OCI-LY3 (cell line): Measurements from ENCODE around the gene EIF4E1B.

ENCODE experiments used
- H2AFZ ChIP-seq: fragments of 200-600, 300-600 bp; shearing (Covaris generic); 2 replicates; pipeline ENCODE4 v1.6.0; 2014; ENCODE audit warnings: antibody characterized with exemption, low read depth, low read length
- H3K27ac ChIP-seq: fragments of 200-600, 300-600 bp; sonication (generic); 2 replicates; pipeline ENCODE4 v1.5.1; 2014; ENCODE audit warnings: mild to moderate bottlenecking, low read length, moderate library complexity, mixed read lengths
- H3K27me3 ChIP-seq: fragments of 200-600, 300-600 bp; sonication (generic); 2 replicates; pipeline ENCODE4 v1.6.1; 2014; ENCODE audit warnings: low read depth, low read length, mixed read lengths
- H3K36me3 ChIP-seq: fragments of 200-600, 300-600 bp; sonication (generic); replicated peaks from 2 replicates; pipeline ENCODE3; 2014; ENCODE audit warnings: low read depth, low read length, mixed read lengths
- H3K4me1 ChIP-seq: fragments of 300-600, 200-600 bp; sonication (generic); 2 replicates; pipeline ENCODE4 v1.6.1; 2014; ENCODE audit warnings: low read length, mixed read lengths
- H3K4me2 ChIP-seq: fragments of 200-600, 300-600 bp; sonication (generic); 2 replicates; pipeline ENCODE4 v1.6.1; 2014; ENCODE audit warnings: low read length, mixed read lengths
- H3K4me3 ChIP-seq: fragments of 300-600, 200-600 bp; sonication (generic); 2 replicates; pipeline ENCODE4 v1.5.1; 2014; ENCODE audit warnings: antibody characterized with exemption, mild to moderate bottlenecking, low read length, moderate library complexity
- H3K79me2 ChIP-seq: fragments of 300-600, 200-600 bp; shearing (Covaris generic); 2 replicates; pipeline ENCODE4 v1.6.1; 2014; ENCODE audit warnings: mild to moderate bottlenecking, low read length, mixed read lengths
- H3K9ac ChIP-seq: fragments of 300-600, 200-600 bp; shearing (Covaris generic); 2 replicates; pipeline ENCODE4 v1.6.0; 2014; ENCODE audit warnings: mild to moderate bottlenecking, low read length, moderate library complexity
- H3K9me3 ChIP-seq: fragments of 200-600, 300-600 bp; shearing (Covaris generic); 2 replicates; pipeline ENCODE4 v1.6.1; 2014; ENCODE audit warnings: low read length, mixed read lengths; ENCODE audit not compliant: insufficient read depth
- H4K20me1 ChIP-seq: fragments of 200-600, 300-600 bp; sonication (generic); 2 replicates; pipeline ENCODE4 v1.6.1; 2016; ENCODE audit warnings: low read length, mixed read lengths; ENCODE audit not compliant: insufficient read depth
- CTCF ChIP-seq: fragments of 200-600, 300-600 bp; sonication (generic); IDR thresholded peaks from 2 replicates; pipeline ENCODE4 v1.5.1; 2014; ENCODE audit warnings: antibody characterized with exemption, low read length, low read depth
- EZH2phosphoT487 ChIP-seq: fragments of 200-600 bp; shearing (Covaris generic); IDR thresholded peaks from 2 replicates; pipeline ENCODE4 v1.6.1; 2018; ENCODE audit warnings: antibody characterized with exemption, mixed run types, low read depth

EIF4E1B gene

GRCh38 chr5:176675676-176676360, 45.3 kb downstream of the EIF4E1B start:
- no peaks in the 10 kb centered on the region for H3K36me3 ChIP-seq
- no peaks in the 10 kb centered on the region for H3K79me2 ChIP-seq
- H3K4me3 ChIP-seq = no peak overlapping the region
- no peak overlapping the region for H2AFZ ChIP-seq
- no peaks in the 10 kb centered on the region for H4K20me1 ChIP-seq
- TF ChIP-seq EZH2phosphoT487 (no peak), CTCF (no peak)
- H3K9ac ChIP-seq = no peak overlapping the region
- H3K4me2 ChIP-seq = no peak overlapping the region; the same call in 1 of the 2 replicates
- H3K4me1 ChIP-seq = peaks cover 18% of the 10 kb centered on the region
- H3K9me3 ChIP-seq = no peaks in the 10 kb centered on the region
- H3K27me3 ChIP-seq = no peaks in the 10 kb centered on the region
- H3K27ac ChIP-seq = no peak overlapping the region

DNA sequence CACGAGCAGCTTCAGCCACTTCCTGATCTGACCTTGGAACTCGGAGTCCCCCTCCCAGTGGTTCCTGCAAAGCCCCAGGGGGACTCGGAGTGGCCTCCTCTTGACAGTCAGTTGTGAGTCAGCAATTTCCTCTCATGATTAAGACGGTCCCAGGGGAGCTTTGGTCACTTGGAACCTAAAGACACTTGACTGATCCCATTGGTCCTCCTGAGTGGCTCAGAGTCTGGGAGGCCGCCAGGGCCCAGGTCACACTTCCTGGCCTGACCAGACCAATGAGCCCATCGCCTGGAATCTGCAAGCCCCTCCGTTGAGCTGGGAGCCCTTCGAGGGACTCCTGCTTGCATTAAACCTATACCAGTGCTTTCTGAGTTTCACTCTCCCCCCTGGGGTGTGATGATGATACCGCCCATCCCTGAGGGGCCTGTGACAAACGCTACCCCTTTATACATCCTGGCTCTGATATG, 45.9 kb downstream of the EIF4E1B start:
- Histone ChIP-seq H3K27me3 (no peaks in the 10 kb centered on the region), H3K4me3 (no peak overlapping the region), H3K4me1 (peaks cover 18% of the 10 kb centered on the region), H3K36me3 (no peaks in the 10 kb centered on the region), H3K79me2 (no peaks in the 10 kb centered on the region), H2AFZ (no peak overlapping the region), H3K9ac (no peak overlapping the region), H3K4me2 (no peak overlapping the region; the same call in 1 of the 2 replicates), H3K9me3 (no peaks in the 10 kb centered on the region), H3K27ac (no peak overlapping the region), H4K20me1 (no peaks in the 10 kb centered on the region)
- TF ChIP-seq CTCF = no peak
- no peak for TF ChIP-seq EZH2phosphoT487

GRCh38 chr5:176677209-176677939, 46.9 kb downstream of the EIF4E1B start:
- no peaks in the 10 kb centered on the region for H3K79me2 ChIP-seq
- H3K9me3 ChIP-seq = no peaks in the 10 kb centered on the region
- H2AFZ ChIP-seq = no peak overlapping the region
- no peak overlapping the region for H3K9ac ChIP-seq
- no peak overlapping the region for H3K4me3 ChIP-seq
- H4K20me1 ChIP-seq = no peaks in the 10 kb centered on the region
- no peak overlapping the region for H3K4me2 ChIP-seq
- H3K27ac ChIP-seq = no peak overlapping the region
- H3K27me3 ChIP-seq = peaks cover 4% of the 10 kb centered on the region
- peaks cover 16% of the 10 kb centered on the region for H3K4me1 ChIP-seq
- H3K36me3 ChIP-seq = no peaks in the 10 kb centered on the region
- TF ChIP-seq EZH2phosphoT487 = no peak
- TF ChIP-seq CTCF = no peak

DNA sequence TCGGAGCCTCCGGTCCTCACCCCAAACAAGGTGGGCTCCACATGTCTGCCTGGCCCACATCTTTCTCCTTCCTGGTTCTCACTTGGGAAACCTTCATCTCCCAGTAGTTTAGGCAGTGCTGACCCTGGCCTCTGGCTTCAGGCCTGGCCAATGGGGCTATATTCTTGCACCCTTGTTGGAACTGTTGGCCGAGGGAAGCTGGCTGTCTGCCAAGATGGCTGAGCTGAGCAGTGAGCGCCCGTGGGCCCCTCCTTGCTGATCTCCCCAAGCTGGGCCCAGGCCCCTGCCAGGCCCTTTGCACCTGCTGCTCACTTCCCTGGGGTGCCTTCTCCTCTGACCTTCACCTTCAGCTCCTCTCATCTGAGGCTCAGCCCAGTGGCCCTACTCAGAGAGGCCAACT, 48.1 kb downstream of the EIF4E1B start:
- Histone ChIP-seq H3K36me3 (no peaks in the 10 kb centered on the region), H4K20me1 (no peaks in the 10 kb centered on the region), H2AFZ (no peak overlapping the region), H3K4me2 (no peak overlapping the region), H3K27ac (no peak overlapping the region), H3K9me3 (no peaks in the 10 kb centered on the region), H3K9ac (no peak overlapping the region), H3K4me1 (peaks cover 10% of the 10 kb centered on the region), H3K4me3 (no peak overlapping the region), H3K79me2 (no peaks in the 10 kb centered on the region), H3K27me3 (peaks cover 16% of the 10 kb centered on the region)
- TF ChIP-seq EZH2phosphoT487 (no peak), CTCF (no peak)
